Muscle of leg (tissue), 11 donors: Measurements from ENCODE around the gene JAKMIP1. TPM values are rescaled to one million over a fixed set of nuclear protein-coding genes. Genes with fewer than 3 reads are reported as not detected.

ENCODE experiments used
- DNase-seq: peaks from one replicate; pipeline ENCODE4 v3.0.0; 2013
- H3K27ac ChIP-seq: one replicate; pipeline ENCODE4 v1.5.1; 2013; ENCODE audit warnings: mild to moderate bottlenecking, low read length, control low read depth
- H3K27me3 ChIP-seq: one replicate; pipeline ENCODE4 v1.6.1; 2013; ENCODE audit warnings: low read length; ENCODE audit not compliant: control insufficient read depth, insufficient read depth
- H3K36me3 ChIP-seq: one replicate; pipeline ENCODE4 v1.6.1; 2013; ENCODE audit warnings: low read length; ENCODE audit not compliant: control insufficient read depth, insufficient read depth
- H3K4me1 ChIP-seq: one replicate; pipeline ENCODE4 v1.6.1; 2013; ENCODE audit warnings: low read length; ENCODE audit not compliant: control insufficient read depth, insufficient read depth
- H3K4me3 ChIP-seq: one replicate; pipeline ENCODE4 v1.5.1; 2013; ENCODE audit warnings: low read length, control low read depth
- H3K9me3 ChIP-seq: replicated peaks from 2 replicates; pipeline ENCODE4 v1.6.1; 2013; ENCODE audit warnings: low read depth, low read length; ENCODE audit not compliant: control insufficient read depth
- WGBS: methylation state at CpG from one replicate; pipeline ENCODE4 v1.1.5; 2013; ENCODE audit warnings: missing lambda C conversion rate; ENCODE audit not compliant: insufficient coverage; 5-methylcytosine and 5-hydroxymethylcytosine counted together
- polyA plus RNA-seq, 8 donors: library from polyadenylated mRNA; unstranded; fragments of 120-200 nt; gene quantifications; one replicate each; pipeline versions ENCODE4 v1.2.1 to v1.2.3, GENCODE V29; 2013; ENCODE audit warnings: inconsistent platforms in 1 of 8, low replicate concordance in 1 of 8; ENCODE audit not compliant: insufficient read length in 8 of 8, insufficient read depth in 1 of 8
- total RNA-seq: library from RNA; stranded (reverse); fragments of 120-200 nt; gene quantifications from one replicate; pipeline ENCODE4 v1.2.4, GENCODE V29; 2013

Gene JAKMIP1
- total and polyA plus RNA-seq, 9 donors = 0.04 to 0.39 TPM; not detected in 7

GRCh38 chr4:6182376-6183280, 17.7 kb downstream of the JAKMIP1 start:
- peaks cover 2% of the 10 kb centered on the region for H3K9me3 ChIP-seq
- no peaks in the 10 kb centered on the region for H3K36me3 ChIP-seq
- H3K4me3 ChIP-seq = no peak overlapping the region
- 83% methylated on average over 8 of the region's 12 CpGs for WGBS
- no peak for DNase-seq
- no peak overlapping the region for H3K27ac ChIP-seq
- no peaks in the 10 kb centered on the region for H3K4me1 ChIP-seq
- no peaks in the 10 kb centered on the region for H3K27me3 ChIP-seq

GRCh38 chr4:6180841-6181631, 19.3 kb downstream of the JAKMIP1 start:
- no peak for DNase-seq
- Histone ChIP-seq H3K4me1 (no peaks in the 10 kb centered on the region), H3K36me3 (no peaks in the 10 kb centered on the region), H3K27ac (no peak overlapping the region), H3K4me3 (no peak overlapping the region), H3K27me3 (no peaks in the 10 kb centered on the region), H3K9me3 (peaks cover 2% of the 10 kb centered on the region)
- 20% methylated on average over 3 of the region's 7 CpGs for WGBS

GRCh38 chr4:6179362-6179761, 21.0 kb downstream of the JAKMIP1 start:
- WGBS = 83% methylated on average over 1 of the region's 1 CpG
- Histone ChIP-seq H3K36me3 (no peaks in the 10 kb centered on the region), H3K27me3 (no peaks in the 10 kb centered on the region), H3K4me3 (no peak overlapping the region), H3K9me3 (peaks cover 2% of the 10 kb centered on the region), H3K27ac (no peak overlapping the region), H3K4me1 (no peaks in the 10 kb centered on the region)
- no peak for DNase-seq

GRCh38 chr4:6178757-6179156, 21.6 kb downstream of the JAKMIP1 start:
- Histone ChIP-seq H3K27me3 (no peaks in the 10 kb centered on the region), H3K36me3 (no peaks in the 10 kb centered on the region), H3K4me1 (no peaks in the 10 kb centered on the region), H3K9me3 (peaks cover 2% of the 10 kb centered on the region), H3K4me3 (no peak overlapping the region), H3K27ac (no peak overlapping the region)
- WGBS = 20% methylated on average over 2 of the region's 4 CpGs
- no peak for DNase-seq

GRCh38 chr4:6177587-6178197, 22.7 kb downstream of the JAKMIP1 start:
- H3K4me1 ChIP-seq = no peaks in the 10 kb centered on the region
- 77% methylated on average over 2 of the region's 9 CpGs for WGBS
- H3K27ac ChIP-seq = no peak overlapping the region
- H3K9me3 ChIP-seq = peaks cover 2% of the 10 kb centered on the region
- DNase-seq = no peak
- H3K36me3 ChIP-seq = no peaks in the 10 kb centered on the region
- H3K4me3 ChIP-seq = no peak overlapping the region
- no peaks in the 10 kb centered on the region for H3K27me3 ChIP-seq

- WGBS = 100% methylated on average over 1 of the region's 5 CpGs
- peaks cover 1% of the 10 kb centered on the region for H3K9me3 ChIP-seq
- H3K4me3 ChIP-seq = no peak overlapping the region
- no peak overlapping the region for H3K27ac ChIP-seq
- no peaks in the 10 kb centered on the region for H3K36me3 ChIP-seq
- no peak for DNase-seq
- no peaks in the 10 kb centered on the region for H3K27me3 ChIP-seq
- no peaks in the 10 kb centered on the region for H3K4me1 ChIP-seq
These were observed 24.9 kb downstream of the JAKMIP1 start for GRCh38 chr4:6175426-6175825.

- Histone ChIP-seq H3K27me3 (no peaks in the 10 kb centered on the region), H3K4me1 (no peaks in the 10 kb centered on the region), H3K9me3 (no peaks in the 10 kb centered on the region), H3K4me3 (no peak overlapping the region), H3K27ac (no peak overlapping the region), H3K36me3 (no peaks in the 10 kb centered on the region)
- WGBS = no CpG with 5 or more reads among the region's 3 CpGs
- DNase-seq = no peak
These were observed 27.5 kb downstream of the JAKMIP1 start for GRCh38 chr4:6172927-6173200.

- 43% methylated on average over 3 of the region's 9 CpGs for WGBS
- Histone ChIP-seq H3K4me3 (no peak overlapping the region), H3K27me3 (no peaks in the 10 kb centered on the region), H3K4me1 (no peaks in the 10 kb centered on the region), H3K9me3 (no peaks in the 10 kb centered on the region), H3K27ac (no peak overlapping the region), H3K36me3 (no peaks in the 10 kb centered on the region)
- DNase-seq = no peak
These were observed 28.0 kb downstream of the JAKMIP1 start for GRCh38 chr4:6172093-6172926.

GRCh38 chr4:6169239-6169638, 31.1 kb downstream of the JAKMIP1 start:
- Histone ChIP-seq H3K27ac (no peak overlapping the region), H3K4me1 (no peaks in the 10 kb centered on the region), H3K9me3 (no peaks in the 10 kb centered on the region), H3K27me3 (no peaks in the 10 kb centered on the region), H3K36me3 (no peaks in the 10 kb centered on the region), H3K4me3 (no peak overlapping the region)
- DNase-seq = no peak
- WGBS = 73% methylated on average over 2 of the region's 4 CpGs
